Mesothelial cell of epicardium (in vitro differentiated cells): ENCODE data around the gene LPIN1. TPM values are rescaled to one million over a fixed set of nuclear protein-coding genes. Genes with fewer than 3 reads are reported as not detected.

ENCODE experiments used
- DNase-seq, 2 experiments: peaks; one replicate each; pipeline ENCODE4 v3.0.0; 2021; ENCODE audit warnings: low spot score in 2 of 2; ENCODE audit not compliant: unreplicated experiment in 2 of 2
- H3K27ac Mint-ChIP-seq: 2 replicates; pipeline ENCODE4 v1.8.0; 2021; ENCODE audit warnings: mixed read lengths
- H3K27me3 Mint-ChIP-seq: 2 replicates; pipeline ENCODE4 v1.8.0; 2021; ENCODE audit warnings: low read depth, mixed read lengths
- H3K36me3 Mint-ChIP-seq: 2 replicates; pipeline ENCODE4 v1.8.0; 2021; ENCODE audit warnings: mixed read lengths
- H3K4me1 Mint-ChIP-seq: 2 replicates; pipeline ENCODE4 v1.8.0; 2021; ENCODE audit warnings: mixed read lengths
- H3K4me3 Mint-ChIP-seq: 2 replicates; pipeline ENCODE4 v1.8.0; 2021; ENCODE audit warnings: mild to moderate bottlenecking, moderate library complexity, mixed read lengths
- H3K9me3 Mint-ChIP-seq: 2 replicates; pipeline ENCODE4 v1.8.0; 2021; ENCODE audit warnings: mixed read lengths
- total RNA-seq: library from RNA; stranded (reverse); gene quantifications from 3 replicates; pipeline ENCODE4 v1.2.1, GENCODE V29; 2021
- TF ChIP-seq, protein P1 (sequence below): fragments of 200-600 bp; sonication (generic); IDR thresholded peaks from one replicate; pipeline ENCODE4 v1.5.0; 2021; ENCODE audit warnings: antibody characterized with exemption; ENCODE audit not compliant: unreplicated experiment

Gene LPIN1
- total RNA-seq, 1 donor from 2014 or later = 36.1 TPM

DNA sequence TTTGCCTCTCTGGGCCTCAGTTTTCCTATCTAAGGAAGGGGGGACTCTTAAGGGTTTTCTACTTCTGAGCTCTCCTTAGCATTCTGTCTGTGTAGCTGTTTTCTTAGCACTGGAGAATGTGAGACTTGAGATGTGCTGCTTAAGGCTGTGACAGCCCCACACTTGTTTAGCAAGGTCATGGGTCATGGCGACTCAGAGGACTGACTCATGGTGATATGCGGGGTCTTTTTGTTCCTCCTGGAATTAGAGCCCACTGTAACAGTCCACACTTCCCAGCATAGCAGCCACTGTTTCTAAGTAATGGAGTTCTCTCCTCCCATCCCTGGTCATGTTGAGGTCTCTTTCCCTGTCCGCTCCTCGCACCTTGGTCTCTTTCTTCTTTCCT is 4.1 kb upstream of the LPIN1 start:
- Mint-ChIP-seq H3K4me1 (peaks cover 29% of the 10 kb centered on the region), H3K27ac (no peak overlapping the region)

DNA sequence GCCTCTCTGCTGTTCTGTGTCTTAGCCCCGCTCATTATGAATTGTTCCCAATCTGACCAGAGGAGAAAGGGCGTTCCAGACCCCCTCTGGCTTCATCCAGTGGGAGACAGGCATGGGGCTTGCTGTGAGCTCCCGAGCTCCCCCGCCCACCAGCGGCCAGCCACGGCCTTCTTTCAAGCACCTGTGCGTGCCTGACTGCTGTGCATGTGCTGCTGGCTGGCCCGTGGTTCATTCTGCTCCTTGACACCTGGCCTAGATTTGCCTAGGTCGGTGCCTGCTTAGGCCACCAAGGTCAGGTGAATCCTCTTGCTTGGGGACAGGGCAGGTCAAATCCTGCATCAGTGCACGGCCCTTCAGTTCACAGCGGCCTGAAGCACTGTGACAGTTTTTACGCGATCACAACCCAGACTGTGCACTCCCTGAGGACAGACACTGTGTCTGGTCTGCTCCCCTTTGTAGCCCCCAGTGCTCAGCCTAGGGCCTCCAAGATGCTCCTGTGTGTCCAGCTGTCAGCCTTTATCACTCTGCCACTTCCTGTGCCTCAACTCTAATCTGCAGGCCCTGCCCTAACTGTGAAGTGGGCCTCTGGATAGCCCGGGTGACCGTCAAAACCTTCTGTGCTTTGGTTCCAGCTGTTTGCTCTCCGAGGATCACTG is 3.6 kb upstream of the LPIN1 start:
- H3K27ac Mint-ChIP-seq = peak overlapping the region; percentile 49

More for the DNA sequence above, 4.1 kb upstream of the LPIN1 start:
- no peak overlapping the region for H3K4me3 Mint-ChIP-seq
- DNase-seq = no peak
- H3K9me3 Mint-ChIP-seq = no peaks in the 10 kb centered on the region
- no peaks in the 10 kb centered on the region for H3K27me3 Mint-ChIP-seq
- no peaks in the 10 kb centered on the region for H3K36me3 Mint-ChIP-seq
- TF ChIP-seq, protein P1, sequence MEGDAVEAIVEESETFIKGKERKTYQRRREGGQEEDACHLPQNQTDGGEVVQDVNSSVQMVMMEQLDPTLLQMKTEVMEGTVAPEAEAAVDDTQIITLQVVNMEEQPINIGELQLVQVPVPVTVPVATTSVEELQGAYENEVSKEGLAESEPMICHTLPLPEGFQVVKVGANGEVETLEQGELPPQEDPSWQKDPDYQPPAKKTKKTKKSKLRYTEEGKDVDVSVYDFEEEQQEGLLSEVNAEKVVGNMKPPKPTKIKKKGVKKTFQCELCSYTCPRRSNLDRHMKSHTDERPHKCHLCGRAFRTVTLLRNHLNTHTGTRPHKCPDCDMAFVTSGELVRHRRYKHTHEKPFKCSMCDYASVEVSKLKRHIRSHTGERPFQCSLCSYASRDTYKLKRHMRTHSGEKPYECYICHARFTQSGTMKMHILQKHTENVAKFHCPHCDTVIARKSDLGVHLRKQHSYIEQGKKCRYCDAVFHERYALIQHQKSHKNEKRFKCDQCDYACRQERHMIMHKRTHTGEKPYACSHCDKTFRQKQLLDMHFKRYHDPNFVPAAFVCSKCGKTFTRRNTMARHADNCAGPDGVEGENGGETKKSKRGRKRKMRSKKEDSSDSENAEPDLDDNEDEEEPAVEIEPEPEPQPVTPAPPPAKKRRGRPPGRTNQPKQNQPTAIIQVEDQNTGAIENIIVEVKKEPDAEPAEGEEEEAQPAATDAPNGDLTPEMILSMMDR = no peak

DNA sequence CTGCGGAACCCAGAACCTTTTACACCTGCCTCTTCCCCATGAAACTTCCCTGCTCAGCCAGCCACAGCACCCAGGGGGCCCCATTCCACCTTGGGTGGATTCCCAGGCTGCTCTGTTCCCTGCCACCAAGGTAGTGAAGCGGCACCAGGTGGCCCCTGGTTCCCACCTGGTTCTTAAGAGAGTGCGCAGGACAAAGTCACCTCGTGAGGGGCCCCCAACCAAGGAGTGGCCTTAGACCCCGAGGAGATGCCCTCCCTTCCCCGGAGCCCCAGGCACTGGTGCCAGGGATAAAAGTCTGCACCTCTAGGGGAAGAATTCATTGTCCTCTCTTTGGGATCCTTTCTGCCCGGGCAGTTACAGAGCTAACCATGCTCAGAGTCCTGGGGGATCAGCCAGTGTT is 3.1 kb upstream of the LPIN1 start:
- TF ChIP-seq, protein P1 = no peak
- no peak for DNase-seq
- peak overlapping the region; percentile 49 for H3K27ac Mint-ChIP-seq
- no peaks in the 10 kb centered on the region for H3K27me3 Mint-ChIP-seq
- H3K4me3 Mint-ChIP-seq = no peak overlapping the region
- H3K36me3 Mint-ChIP-seq = no peaks in the 10 kb centered on the region
- no peaks in the 10 kb centered on the region for H3K9me3 Mint-ChIP-seq
- peaks cover 39% of the 10 kb centered on the region for H3K4me1 Mint-ChIP-seq

More for the DNA sequence above, 3.6 kb upstream of the LPIN1 start:
- Mint-ChIP-seq H3K36me3 (no peaks in the 10 kb centered on the region), H3K4me1 (peaks cover 34% of the 10 kb centered on the region), H3K9me3 (no peaks in the 10 kb centered on the region), H3K4me3 (no peak overlapping the region), H3K27me3 (no peaks in the 10 kb centered on the region)
- TF ChIP-seq, protein P1 = no peak
- DNase-seq = no peak

DNA sequence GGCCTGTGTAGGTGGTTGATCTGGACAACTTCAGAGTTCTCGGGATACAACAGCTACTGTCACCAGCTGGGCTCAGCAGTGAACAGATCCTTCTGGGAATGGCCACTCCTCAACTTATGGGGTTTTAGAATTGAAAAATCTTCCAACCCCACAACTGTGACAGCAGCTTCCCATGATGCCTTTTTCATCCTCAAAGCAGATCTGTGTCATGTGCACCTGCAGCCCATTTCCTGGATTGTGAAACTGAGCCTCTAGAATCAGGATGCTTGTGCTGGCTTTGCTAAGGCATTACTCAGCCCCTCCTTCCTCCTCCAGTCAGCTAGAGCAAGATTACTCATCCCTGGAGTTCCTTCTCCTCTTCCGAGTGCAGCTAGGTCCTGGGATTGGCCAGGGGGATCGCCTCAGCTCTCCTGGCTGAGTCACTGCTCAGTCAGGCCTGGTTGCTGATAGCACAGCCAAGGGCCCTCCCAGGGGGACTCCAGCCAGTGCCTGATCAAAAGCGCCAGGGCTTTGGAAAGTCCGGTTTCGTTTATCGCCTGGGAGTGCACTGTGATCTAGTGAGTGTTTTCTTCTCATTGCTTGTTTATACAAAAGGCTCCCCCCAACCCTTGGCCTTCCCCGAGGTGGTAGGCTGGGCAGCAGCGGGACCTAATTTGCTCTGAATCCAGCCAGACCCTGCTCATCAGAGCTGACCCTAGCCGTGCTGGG is 2.4 kb upstream of the LPIN1 start:
- TF ChIP-seq, protein P1 = no peak
- H3K36me3 Mint-ChIP-seq = no peaks in the 10 kb centered on the region
- no peaks in the 10 kb centered on the region for H3K9me3 Mint-ChIP-seq
- peak overlapping the region; percentile 38 for H3K4me3 Mint-ChIP-seq
- H3K4me1 Mint-ChIP-seq = peaks cover 34% of the 10 kb centered on the region
- H3K27me3 Mint-ChIP-seq = no peaks in the 10 kb centered on the region
- peak; percentile 68 to 78 for DNase-seq
- peak overlapping the region; percentile 92 for H3K27ac Mint-ChIP-seq

DNA sequence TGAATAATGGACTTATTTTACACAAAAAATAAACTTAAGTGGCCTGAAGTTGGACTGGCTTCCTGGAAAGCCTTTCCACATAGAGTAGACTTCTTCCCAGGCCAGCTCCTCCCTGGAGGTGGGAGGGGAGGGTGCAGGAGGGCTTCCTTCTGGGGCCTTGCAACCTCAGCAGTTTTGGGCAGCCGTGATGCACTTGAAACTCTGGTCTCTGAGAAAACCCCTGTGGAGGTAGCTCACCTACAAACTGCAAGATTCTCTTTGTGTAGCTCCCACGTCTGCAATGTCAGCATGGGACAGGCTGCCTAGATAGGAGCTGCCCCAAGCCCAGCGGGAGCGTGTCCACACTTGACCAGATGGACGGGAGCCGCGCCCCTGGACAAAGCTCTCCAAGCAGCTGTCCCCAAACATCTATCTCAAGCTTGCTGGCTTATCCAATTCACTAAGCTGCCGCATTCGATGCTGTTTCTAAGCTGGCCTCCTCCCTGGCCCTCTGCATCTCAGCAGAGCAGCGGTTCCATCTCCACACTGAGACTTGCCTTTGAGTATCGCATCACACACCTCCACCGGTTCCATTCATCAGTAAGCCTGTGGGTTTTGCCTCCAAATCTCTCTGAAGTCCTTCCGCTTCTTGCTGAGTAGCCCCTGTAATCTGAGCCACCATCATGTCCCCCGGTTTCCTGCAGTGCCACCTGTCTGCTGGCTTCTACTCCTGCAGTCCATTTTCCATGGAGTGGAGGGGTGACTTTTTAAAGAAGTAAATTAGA is 1.6 kb upstream of the LPIN1 start:
- Mint-ChIP-seq H3K27ac (peak overlapping the region; percentile 92), H3K4me1 (peaks cover 39% of the 10 kb centered on the region), H3K27me3 (no peaks in the 10 kb centered on the region), H3K4me3 (peak overlapping the region; percentile 35), H3K9me3 (no peaks in the 10 kb centered on the region), H3K36me3 (no peaks in the 10 kb centered on the region)
- TF ChIP-seq, protein P1 = peak; percentile 15
- DNase-seq = no peak
